SK-N-MC (cell line): ENCODE data around the gene CAST.

ENCODE experiments used
- EZH2 ChIP-seq: fragments of 200-600 bp; sonication (generic); IDR thresholded peaks from one replicate; pipeline ENCODE4 v1.6.1; 2017; ENCODE audit warnings: antibody characterized with exemption
- POLR2AphosphoS5 ChIP-seq: IDR thresholded peaks from 2 replicates; pipeline ENCODE4 v1.6.1; 2012; ENCODE audit warnings: mild to moderate bottlenecking, low read depth, low read length, borderline replicate concordance

GRCh38 chr5:96763026-96763425, 100.8 kb downstream of the CAST start:
- TF ChIP-seq POLR2AphosphoS5 = no peak
- no peak for TF ChIP-seq EZH2
